Measurements from ENCODE around the gene B9D2.

The B9D2 gene

GRCh38 chr19:41408256-41408655 is 44.3 kb upstream of the B9D2 start:
- no peak for TF ChIP-seq CTCF (IDR thresholded peaks at IDR 0.05; ENCODE audit: low read depth, low read length, missing control alignments)
- H3K4me3 ChIP-seq (replicated peaks; ENCODE audit: low read depth, low read length) = no peak overlapping the region
- DNase-seq (ENCODE audit: extremely low read depth, low read depth) = no peak

- no peak overlapping the region for H3K4me3 ChIP-seq (replicated peaks; ENCODE audit: low read depth, low read length)
- DNase-seq (ENCODE audit: extremely low read depth, low read depth) = no peak
- no peak for TF ChIP-seq CTCF (IDR thresholded peaks at IDR 0.05; ENCODE audit: low read depth, low read length, missing control alignments)
Observed at GRCh38 chr19:41407271-41407670, 43.3 kb upstream of the B9D2 start.

- TF ChIP-seq CTCF (IDR thresholded peaks at IDR 0.05; ENCODE audit: low read depth, low read length, missing control alignments) = no peak
- no peak for DNase-seq (ENCODE audit: extremely low read depth, low read depth)
- no peak overlapping the region for H3K4me3 ChIP-seq (replicated peaks; ENCODE audit: low read depth, low read length)
Observed at GRCh38 chr19:41405776-41406175, 41.8 kb upstream of the B9D2 start.

- no peak for TF ChIP-seq CTCF (IDR thresholded peaks at IDR 0.05; ENCODE audit: low read depth, low read length, missing control alignments)
- no peak for DNase-seq (ENCODE audit: extremely low read depth, low read depth)
- H3K4me3 ChIP-seq (replicated peaks; ENCODE audit: low read depth, low read length) = no peak overlapping the region
Observed at GRCh38 chr19:41403181-41403970, 39.4 kb upstream of the B9D2 start.

- DNase-seq (ENCODE audit: extremely low read depth, low read depth) = no peak
- no peak for TF ChIP-seq CTCF (IDR thresholded peaks at IDR 0.05; ENCODE audit: low read depth, low read length, missing control alignments)
- no peak overlapping the region for H3K4me3 ChIP-seq (replicated peaks; ENCODE audit: low read depth, low read length)
Observed at GRCh38 chr19:41402010-41402409, 38.1 kb upstream of the B9D2 start.

GRCh38 chr19:41401483-41401882 is 37.5 kb upstream of the B9D2 start:
- no peak overlapping the region for H3K4me3 ChIP-seq (replicated peaks; ENCODE audit: low read depth, low read length)
- no peak for TF ChIP-seq CTCF (IDR thresholded peaks at IDR 0.05; ENCODE audit: low read depth, low read length, missing control alignments)
- no peak for DNase-seq (ENCODE audit: extremely low read depth, low read depth)

GRCh38 chr19:41399525-41399924 is 35.6 kb upstream of the B9D2 start:
- H3K4me3 ChIP-seq (replicated peaks; ENCODE audit: low read depth, low read length) = no peak overlapping the region
- TF ChIP-seq CTCF (IDR thresholded peaks at IDR 0.05; ENCODE audit: low read depth, low read length, missing control alignments) = no peak
- no peak for DNase-seq (ENCODE audit: extremely low read depth, low read depth)
